Midbrain (tissue), 1 donor: ENCODE data around the gene RNASEH2A.
"Not testable (repeated sequence)": the region's sequence is repeated elsewhere in the genome, so short reads cannot be mapped to it uniquely, and the experiment has no call there.

Experiments used
- DNase-seq: peaks from one replicate; lab custom pipeline; 2025; lab: John Stamatoyannopoulos, UW

Gene RNASEH2A

GRCh38 chr19:12833418-12833737 lies 27.0 kb downstream of the RNASEH2A start:
- no peak for DNase-seq

- DNase-seq, result no peak
Measured at GRCh38 chr19:12833738-12834565, 27.6 kb downstream of the RNASEH2A start.

GRCh38 chr19:12834566-12834943 lies 28.2 kb downstream of the RNASEH2A start, which contains the start of gene RTBDN:
TSS of gene RTBDN (minus strand) at chr19:12834579. CDS start at chr19:12829979, 4,600 bp downstream.
- DNase-seq, result no peak

- no peak for DNase-seq
Measured at GRCh38 chr19:12834976-12835757, 28.8 kb downstream of the RNASEH2A start.

GRCh38 chr19:12836529-12836863 lies 30.1 kb downstream of the RNASEH2A start:
- no peak for DNase-seq

- no peak for DNase-seq
Measured at GRCh38 chr19:12837225-12837624, 30.8 kb downstream of the RNASEH2A start.

GRCh38 chr19:12838182-12838885 lies 31.9 kb downstream of the RNASEH2A start, which contains the start of gene MAST1:
TSS of gene MAST1 (plus strand) at chr19:12838515. CDS start at chr19:12838573, 58 bp downstream.
- DNase-seq, result peak; percentile 49

GRCh38 chr19:12838886-12839756 lies 32.7 kb downstream of the RNASEH2A start:
- DNase-seq, result no peak

GRCh38 chr19:12840091-12841079 lies 34.0 kb downstream of the RNASEH2A start:
- no peak for DNase-seq

GRCh38 chr19:12841094-12841493 lies 34.7 kb downstream of the RNASEH2A start:
- DNase-seq, result no peak

- DNase-seq, result no peak
Measured at GRCh38 chr19:12842511-12842910, 36.1 kb downstream of the RNASEH2A start.

- DNase-seq, result no peak
Measured at GRCh38 chr19:12843328-12843727, 36.9 kb downstream of the RNASEH2A start.

GRCh38 chr19:12843999-12844732 lies 37.8 kb downstream of the RNASEH2A start:
- DNase-seq, result no peak

GRCh38 chr19:12846613-12847012 lies 40.2 kb downstream of the RNASEH2A start:
- not testable (repeated sequence) for DNase-seq

- peak; percentile 79 for DNase-seq
Measured at GRCh38 chr19:12847159-12848139, 41.1 kb downstream of the RNASEH2A start.

GRCh38 chr19:12856653-12857052 lies 50.3 kb downstream of the RNASEH2A start:
- no peak for DNase-seq

GRCh38 chr19:12858041-12858928 lies 51.9 kb downstream of the RNASEH2A start:
- DNase-seq, result no peak
